GM19468 (cell line): ENCODE measurements around the gene SLC24A4.

Experiments used
- ATAC-seq: cut with Tn5 transposase; IDR thresholded peaks from one replicate; pipeline ENCODE4 v1.9.1; 2021; ENCODE audit warnings: mild to moderate bottlenecking, moderate library complexity, moderate number of reproducible peaks; ENCODE audit not compliant: unreplicated experiment; ENCODE audit errors: extremely low read depth

SLC24A4 gene

DNA sequence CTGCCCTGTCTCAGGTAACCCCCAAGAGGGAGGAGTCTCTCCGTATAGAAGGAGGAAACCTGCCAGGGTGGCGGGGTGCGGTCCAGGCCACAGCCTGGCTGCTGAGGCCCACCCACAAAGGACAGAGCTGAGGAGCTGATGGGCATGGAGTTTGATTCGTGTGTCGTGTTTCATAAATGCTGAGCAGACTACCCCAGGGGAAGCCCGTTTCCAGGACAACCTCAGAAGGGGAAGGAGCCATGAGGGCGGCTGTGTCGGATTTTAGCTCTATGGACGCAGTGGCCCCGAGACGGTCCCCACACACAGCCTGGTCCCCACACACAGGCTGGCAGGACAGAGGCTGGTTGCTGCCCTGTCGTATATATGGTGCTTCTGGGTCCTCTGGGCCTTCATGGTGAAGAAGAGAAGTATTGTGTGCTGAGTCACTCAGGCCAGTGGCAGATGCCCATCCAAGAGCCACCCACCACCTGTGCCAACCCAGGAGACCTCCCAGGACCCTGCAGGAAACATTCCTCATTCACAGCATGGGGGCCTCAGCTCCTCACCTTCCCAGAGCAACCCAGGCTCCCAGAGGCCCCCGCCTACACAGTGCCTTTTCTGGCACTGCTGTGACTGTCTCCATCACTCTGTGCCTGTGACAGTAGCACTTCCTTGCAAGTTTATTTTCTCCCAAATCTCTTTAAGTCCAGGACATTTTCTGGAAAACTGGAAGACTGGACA lies 127.5 kb downstream of the SLC24A4 start:
- no peak for ATAC-seq

GRCh38 chr14:92451245-92451644 lies 128.3 kb downstream of the SLC24A4 start:
- no peak for ATAC-seq

DNA sequence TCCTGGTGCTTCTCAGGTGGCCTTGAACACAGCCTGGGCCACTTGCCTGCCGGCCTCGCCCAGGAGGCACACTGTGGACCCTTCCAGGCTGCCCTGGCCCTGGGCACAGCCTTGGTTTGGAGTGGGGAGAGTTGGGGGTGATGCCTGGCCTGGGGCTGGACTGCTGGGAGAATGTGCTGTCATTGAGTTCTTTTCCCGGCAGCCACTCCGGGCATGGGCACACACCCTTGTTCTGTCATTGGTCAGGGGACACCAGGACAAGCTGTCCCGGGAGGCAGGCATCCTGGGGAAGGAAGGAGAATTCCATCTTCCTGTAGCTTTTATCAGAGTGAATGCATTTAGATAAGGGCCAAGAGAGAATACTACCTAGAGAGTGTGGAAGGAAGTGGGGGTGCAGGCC lies 128.8 kb downstream of the SLC24A4 start:
- ATAC-seq: no peak

DNA sequence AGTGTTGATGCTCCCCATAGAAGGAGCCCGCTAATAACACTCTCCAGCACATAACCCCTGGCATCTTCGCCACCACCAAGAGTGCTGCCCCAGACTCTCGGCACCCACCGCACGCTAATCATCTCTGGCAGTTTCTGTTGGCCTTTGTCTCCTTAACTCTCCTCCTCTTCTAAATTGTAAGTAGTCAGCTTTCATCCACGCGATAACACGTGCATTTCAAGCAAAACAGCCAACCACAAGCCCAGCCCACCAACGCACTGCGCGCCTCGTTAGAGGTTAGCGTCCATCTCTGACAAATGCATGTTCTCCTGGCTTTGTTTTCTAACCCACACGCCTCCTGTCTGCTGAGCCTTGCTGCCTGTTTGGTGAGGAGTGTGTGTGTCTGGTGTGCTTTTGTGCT lies 129.5 kb downstream of the SLC24A4 start:
- ATAC-seq: no peak

- no peak for ATAC-seq
Observed at GRCh38 chr14:92453691-92454090, 130.7 kb downstream of the SLC24A4 start.

DNA sequence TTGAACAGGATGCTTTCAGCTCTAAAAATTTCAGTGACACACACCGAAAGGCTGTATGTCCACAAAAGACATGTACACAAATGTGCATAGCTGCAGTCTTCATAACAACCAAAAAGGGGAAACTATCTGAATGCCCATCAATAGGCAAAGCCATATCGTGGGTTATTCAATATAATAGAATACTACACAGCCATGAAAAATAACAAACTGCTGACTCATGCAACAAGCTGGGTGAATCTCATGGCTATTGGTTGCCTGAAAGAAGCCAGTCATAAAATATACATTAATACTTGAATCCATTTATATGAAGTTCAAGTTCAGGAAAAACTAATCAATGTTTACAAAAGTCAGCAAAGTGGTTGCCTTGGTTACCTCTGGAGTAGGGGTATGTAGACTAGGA lies 132.3 kb downstream of the SLC24A4 start:
- ATAC-seq: no peak

GRCh38 chr14:92456215-92457015 lies 133.4 kb downstream of the SLC24A4 start:
- no peak for ATAC-seq

GRCh38 chr14:92457016-92457565 lies 134.1 kb downstream of the SLC24A4 start:
- no peak for ATAC-seq

- no peak for ATAC-seq
Observed at GRCh38 chr14:92458136-92459029, 135.4 kb downstream of the SLC24A4 start.

DNA sequence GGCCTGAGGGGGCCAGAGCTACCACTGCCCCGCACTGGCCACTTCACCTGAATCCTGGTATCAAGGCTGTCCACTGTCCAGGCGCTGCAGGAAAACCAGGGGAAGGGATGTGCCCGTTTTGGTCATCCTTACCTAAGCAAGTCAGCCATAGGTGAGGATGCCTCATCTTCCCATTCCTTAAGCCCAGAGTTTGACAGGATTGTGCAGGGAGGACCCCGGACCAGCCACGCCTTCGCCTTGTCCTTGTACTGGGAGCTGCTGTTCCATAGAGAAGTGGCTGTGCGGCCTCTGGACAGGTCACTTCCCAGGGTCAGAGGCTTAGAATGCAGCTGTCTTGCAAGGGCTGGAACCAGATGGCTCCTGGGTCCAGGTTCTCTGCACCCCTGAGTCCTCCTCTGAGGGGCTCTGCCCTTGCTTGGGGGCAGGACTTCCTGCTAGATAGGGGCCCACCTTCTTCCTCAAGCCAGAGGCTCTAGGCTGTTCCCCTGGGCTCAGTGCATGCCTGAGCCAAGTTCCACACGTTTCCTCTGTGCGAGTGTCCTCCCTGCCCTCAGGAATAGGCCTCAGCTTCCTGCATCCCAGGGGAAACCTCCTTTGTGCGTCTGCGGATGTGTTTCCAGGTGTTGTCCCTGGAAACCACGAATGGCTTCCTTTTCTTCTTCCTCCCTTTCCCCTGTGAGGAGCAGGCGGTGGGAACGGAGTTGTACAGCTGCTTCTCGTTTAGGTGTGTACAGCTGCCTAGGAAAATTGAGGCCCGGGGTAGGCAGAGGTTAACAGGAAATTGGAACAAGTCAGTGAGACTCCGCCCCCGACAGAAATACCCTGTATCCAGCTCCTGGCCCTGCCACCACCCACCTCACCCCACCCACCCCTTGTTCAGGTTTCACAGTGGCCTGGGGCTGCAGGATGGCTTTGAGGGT lies 136.3 kb downstream of the SLC24A4 start:
- no peak for ATAC-seq

DNA sequence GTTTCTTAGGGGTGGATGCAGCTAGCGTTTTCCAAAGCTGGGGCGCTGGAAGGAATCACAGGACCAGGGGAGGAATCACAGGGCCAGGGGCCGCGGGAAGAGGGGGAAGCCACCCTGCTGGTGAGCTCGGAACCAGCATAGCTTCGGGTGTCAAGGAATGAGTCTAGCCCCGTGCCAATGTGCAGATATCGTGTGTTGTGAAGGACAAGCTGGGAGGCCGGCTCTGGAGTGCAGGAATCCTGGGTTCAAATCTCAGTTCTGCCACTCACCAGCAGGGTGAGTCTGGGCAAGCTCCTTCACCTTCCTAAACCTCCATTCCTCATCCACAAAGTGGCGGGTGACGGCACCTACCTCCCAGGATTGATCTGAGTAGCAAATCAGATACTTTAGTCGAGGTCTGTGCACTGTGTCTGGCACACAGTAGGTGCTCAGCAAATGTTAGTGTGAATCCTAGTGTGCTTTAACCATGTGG lies 137.0 kb downstream of the SLC24A4 start:
- ATAC-seq: no peak

DNA sequence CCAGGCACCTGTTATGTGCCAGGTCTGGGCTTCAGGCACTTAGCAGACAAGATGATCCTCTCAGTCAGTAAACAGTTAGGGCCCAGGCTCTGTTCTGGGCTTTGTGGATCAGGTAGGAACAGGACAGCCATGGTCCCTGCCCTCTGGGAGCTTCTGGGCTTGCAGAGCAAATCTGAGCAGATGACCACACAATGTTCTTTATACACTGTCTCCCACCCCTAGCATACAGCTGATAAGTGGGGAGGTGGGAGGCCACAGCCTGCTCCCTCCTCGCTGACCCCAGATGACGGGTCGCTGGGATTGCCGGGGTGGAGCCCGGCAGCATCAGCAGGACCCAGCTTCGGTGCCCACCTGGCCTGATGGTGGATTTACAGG lies 137.6 kb downstream of the SLC24A4 start:
- no peak for ATAC-seq

DNA sequence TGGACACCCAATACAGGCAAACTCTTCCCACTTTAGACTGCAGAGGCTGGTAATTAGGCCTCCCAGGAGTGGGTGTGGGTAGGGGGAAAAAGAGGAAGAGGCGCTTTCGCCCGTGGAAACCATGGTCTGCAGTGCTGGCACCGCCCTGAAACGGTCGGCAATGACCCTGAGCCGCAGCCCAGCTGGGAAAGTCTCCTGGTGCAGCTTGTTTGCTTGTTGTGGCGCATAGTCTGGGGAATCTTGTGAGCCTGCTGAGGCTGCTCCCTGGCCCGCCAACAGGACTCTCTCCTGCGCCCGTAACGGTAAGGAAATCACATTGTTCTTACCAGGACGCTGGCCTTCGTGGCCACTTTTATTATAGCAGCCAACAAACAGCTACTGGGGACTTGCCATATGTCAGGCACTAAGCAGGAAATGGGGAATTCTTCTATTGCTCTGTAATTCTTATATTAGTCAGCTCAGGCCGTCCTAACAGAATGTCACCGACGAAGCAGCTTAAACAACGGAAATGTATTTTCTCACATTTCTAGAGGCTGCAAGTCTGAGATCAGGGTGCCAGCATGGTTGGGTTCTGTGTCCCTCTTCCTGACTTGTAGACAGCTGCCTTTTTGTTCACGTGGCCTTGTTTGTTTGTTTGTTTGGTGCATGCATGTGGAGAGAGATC lies 138.1 kb downstream of the SLC24A4 start:
- ATAC-seq: peak; percentile 67

- no peak for ATAC-seq
Observed at GRCh38 chr14:92461891-92462290, 138.9 kb downstream of the SLC24A4 start.

DNA sequence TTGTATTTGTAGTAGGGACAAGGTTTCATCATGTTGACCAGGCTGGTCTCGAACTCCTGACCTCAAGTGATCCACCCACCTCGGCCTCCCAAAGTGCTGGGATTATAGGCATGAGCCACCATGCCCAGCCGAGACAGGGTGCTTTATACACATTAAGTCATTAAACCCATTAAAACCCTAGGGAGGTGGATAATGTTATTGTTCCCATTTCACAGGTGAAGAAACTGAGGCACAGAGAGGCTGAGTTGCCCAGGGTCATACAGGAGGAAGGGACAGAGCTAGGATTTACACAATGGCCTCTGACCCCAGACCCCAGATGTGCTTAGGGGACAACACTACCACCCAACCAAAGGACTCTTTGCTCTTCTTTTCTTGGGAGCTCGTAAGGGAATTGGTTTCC lies 139.6 kb downstream of the SLC24A4 start:
- ATAC-seq: no peak

GRCh38 chr14:92463141-92463540 lies 140.2 kb downstream of the SLC24A4 start:
- no peak for ATAC-seq

GRCh38 chr14:92464156-92464555 lies 141.2 kb downstream of the SLC24A4 start:
- no peak for ATAC-seq

DNA sequence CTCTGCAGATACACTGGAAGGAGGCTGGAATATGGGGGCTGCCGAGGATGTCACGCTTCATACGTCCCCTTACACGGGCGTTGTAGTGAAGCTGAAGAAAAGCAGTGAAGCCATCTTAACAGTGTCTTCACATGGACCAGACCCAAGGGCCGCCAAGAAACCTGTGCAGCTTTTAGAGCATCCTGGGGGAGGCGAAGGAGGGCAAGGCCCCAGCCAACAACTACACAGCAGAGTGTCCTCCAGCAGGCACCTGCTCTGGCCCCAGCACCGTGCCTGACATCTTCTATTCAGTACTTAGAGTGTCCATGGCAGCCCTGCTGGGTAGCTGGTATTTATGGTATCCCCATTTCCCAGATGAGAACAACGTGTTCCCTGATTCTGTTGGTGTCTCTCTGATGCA lies 141.8 kb downstream of the SLC24A4 start:
- ATAC-seq: no peak
